SK-N-SH treated with all-trans-retinoic acid at 6 μM for 48 hours (cell line): ENCODE data around the gene BRSK1.

ENCODE experiments used
- ATAC-seq: fragments of 200-7000 bp; cut with Tn5 transposase; 3 replicates; pipeline ENCODE4 v1.9.1; 2020; ENCODE audit warnings: mild to moderate bottlenecking, moderate library complexity
- ARNTL ChIP-seq: fragments of 450-650 bp; formaldehyde crosslinking; IDR thresholded peaks from 2 replicates; pipeline ENCODE4 v1.5.0; 2020; ENCODE audit warnings: low read depth, mild to moderate bottlenecking, moderate library complexity, borderline replicate concordance
- CSDC2 ChIP-seq: fragments of 250-450 bp; sonication (Bioruptor Pico); IDR thresholded peaks from 2 replicates; pipeline ENCODE4 v1.5.0; 2020; ENCODE audit warnings: mild to moderate bottlenecking, moderate library complexity
- ESRRG ChIP-seq: fragments of 250-450 bp; sonication (Bioruptor Pico); IDR thresholded peaks from 2 replicates; pipeline ENCODE4 v1.6.1; 2021; ENCODE audit warnings: mild to moderate bottlenecking
- GLIS3 ChIP-seq: fragments of 250-450 bp; sonication (Bioruptor Pico); IDR thresholded peaks from 2 replicates; pipeline ENCODE4 v1.5.0; 2020; ENCODE audit warnings: mild to moderate bottlenecking, moderate library complexity
- OSR1 ChIP-seq: fragments of 250-450 bp; sonication (Bioruptor Pico); IDR thresholded peaks from 2 replicates; pipeline ENCODE4 v1.8.0; 2022; ENCODE audit warnings: moderate library complexity, mild to moderate bottlenecking, inconsistent platforms
- PPARA ChIP-seq: fragments of 250-450 bp; sonication (Bioruptor Pico); IDR thresholded peaks from 2 replicates; pipeline ENCODE4 v1.5.0; 2020; ENCODE audit warnings: mild to moderate bottlenecking, borderline replicate concordance
- RARB ChIP-seq: fragments of 250-450 bp; sonication (Bioruptor Pico); IDR thresholded peaks from 2 replicates; pipeline ENCODE4 v1.8.0; 2021; ENCODE audit warnings: mild to moderate bottlenecking, moderate library complexity
- TOX ChIP-seq: fragments of 250-450 bp; sonication (Bioruptor Pico); IDR thresholded peaks from 2 replicates; pipeline ENCODE4 v1.8.0; 2021; ENCODE audit warnings: mild to moderate bottlenecking, moderate library complexity, borderline replicate concordance
- ZC3H10 ChIP-seq: fragments of 250-450 bp; sonication (Bioruptor Pico); IDR thresholded peaks from 2 replicates; pipeline ENCODE4 v1.5.1; 2021; ENCODE audit warnings: mild to moderate bottlenecking, moderate library complexity
- ZFP3 ChIP-seq: fragments of 250-450 bp; sonication (Bioruptor Pico); IDR thresholded peaks from 2 replicates; pipeline ENCODE4 v1.5.0; 2020; ENCODE audit warnings: mild to moderate bottlenecking, moderate library complexity
- ZNF565 ChIP-seq: fragments of 450-650 bp; formaldehyde crosslinking; conservative IDR thresholded peaks from 2 replicates; pipeline ENCODE4 v1.5.0; 2020; ENCODE audit warnings: low read depth, mild to moderate bottlenecking, moderate library complexity
- ZNF70 ChIP-seq: fragments of 450-650 bp; formaldehyde crosslinking; IDR thresholded peaks from 2 replicates; pipeline ENCODE4 v1.5.0; 2020; ENCODE audit warnings: mild to moderate bottlenecking, moderate library complexity
- ZNF8 ChIP-seq: fragments of 450-650 bp; formaldehyde crosslinking; IDR thresholded peaks from 2 replicates; pipeline ENCODE4 v1.5.0; 2020; ENCODE audit warnings: mild to moderate bottlenecking, moderate library complexity
- TF ChIP-seq, protein P1 (sequence below): fragments of 250-450 bp; sonication (Bioruptor Pico); IDR thresholded peaks from 2 replicates; pipeline ENCODE4 v1.5.1; 2021; ENCODE audit warnings: mild to moderate bottlenecking, moderate library complexity
- TF ChIP-seq, protein P2 (sequence below): fragments of 250-450 bp; sonication (Bioruptor Pico); IDR thresholded peaks from 2 replicates; pipeline ENCODE4 v1.8.0; 2020; ENCODE audit warnings: mild to moderate bottlenecking, moderate library complexity, borderline replicate concordance
- TF ChIP-seq, protein P3 (sequence below): fragments of 250-450 bp; sonication (Bioruptor Pico); IDR thresholded peaks from 2 replicates; pipeline ENCODE4 v1.5.1; 2020; ENCODE audit warnings: low read depth, mild to moderate bottlenecking, moderate library complexity
- TF ChIP-seq, protein P4 (sequence below): fragments of 250-450 bp; sonication (Bioruptor Pico); IDR thresholded peaks from 2 replicates; pipeline ENCODE4 v1.8.0; 2021; ENCODE audit warnings: low read depth, mild to moderate bottlenecking, moderate library complexity, borderline replicate concordance
- TF ChIP-seq, protein P5 (sequence below): fragments of 250-450 bp; sonication (Bioruptor Pico); IDR thresholded peaks from 2 replicates; pipeline ENCODE4 v1.5.0; 2020; ENCODE audit warnings: mild to moderate bottlenecking, moderate library complexity

The BRSK1 gene

DNA sequence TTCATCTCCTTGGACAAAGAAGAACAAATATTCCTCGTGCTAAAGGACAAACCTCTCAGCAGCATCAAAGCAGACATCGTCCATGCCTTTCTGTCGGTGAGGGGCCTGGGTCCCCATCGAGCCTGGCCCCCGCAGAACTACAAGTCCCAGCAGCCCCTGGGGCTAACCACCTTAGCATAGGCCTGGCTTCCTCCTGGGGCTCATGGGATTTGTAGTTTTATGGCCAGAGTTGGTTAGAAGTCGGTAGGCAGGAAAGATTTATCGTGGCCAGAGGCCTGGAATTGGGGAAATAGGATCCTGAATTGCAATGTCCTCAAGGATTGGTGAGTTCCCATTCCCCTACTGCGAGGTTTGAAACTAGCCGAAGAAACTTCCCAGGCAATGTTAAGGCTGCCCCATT, 21.7 kb downstream of the BRSK1 start:
- TF ChIP-seq GLIS3 (CRISPR knock-in tag) (no peak), OSR1 (CRISPR knock-in tag) (no peak), ZNF8 (CRISPR knock-in tag) (no peak)
- TF ChIP-seq, all 23 proteins: peak for 0
- peak; percentile 63 for ATAC-seq

DNA sequence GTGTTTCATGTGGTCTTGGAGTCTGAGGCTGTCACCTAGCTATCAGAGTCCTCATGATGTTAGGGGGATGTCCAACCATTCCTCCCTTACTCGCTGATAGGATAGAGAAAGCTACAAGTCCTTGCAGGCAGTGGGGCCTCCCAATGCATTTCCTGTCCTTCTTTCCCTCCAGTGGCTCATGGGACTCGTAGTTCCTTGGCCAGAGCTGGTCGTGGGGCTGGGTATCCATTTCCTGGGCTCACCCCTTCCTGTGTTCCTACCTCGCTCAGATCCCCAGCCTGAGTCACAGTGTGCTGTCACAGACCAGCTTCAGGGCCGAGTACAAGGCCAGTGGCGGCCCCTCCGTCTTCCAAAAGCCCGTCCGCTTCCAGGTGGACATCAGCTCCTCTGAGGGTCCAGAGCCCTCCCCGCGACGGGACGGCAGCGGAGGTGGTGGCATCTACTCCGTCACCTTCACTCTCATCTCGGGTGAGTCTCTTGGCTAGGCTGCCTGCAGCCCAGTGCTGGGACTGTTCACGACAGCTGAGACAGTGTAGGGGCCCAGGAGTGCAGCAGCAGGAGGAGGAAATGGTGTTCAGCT, 22.3 kb downstream of the BRSK1 start:
- TF ChIP-seq ESRRG (CRISPR knock-in tag) (no peak), ZFP3 (no peak), ARNTL (no peak), ZNF565 (CRISPR knock-in tag) (no peak), CSDC2 (CRISPR knock-in tag) (no peak), OSR1 (CRISPR knock-in tag) (no peak), RARB (CRISPR knock-in tag) (no peak), PPARA (CRISPR knock-in tag) (no peak)
- TF ChIP-seq, protein P1, sequence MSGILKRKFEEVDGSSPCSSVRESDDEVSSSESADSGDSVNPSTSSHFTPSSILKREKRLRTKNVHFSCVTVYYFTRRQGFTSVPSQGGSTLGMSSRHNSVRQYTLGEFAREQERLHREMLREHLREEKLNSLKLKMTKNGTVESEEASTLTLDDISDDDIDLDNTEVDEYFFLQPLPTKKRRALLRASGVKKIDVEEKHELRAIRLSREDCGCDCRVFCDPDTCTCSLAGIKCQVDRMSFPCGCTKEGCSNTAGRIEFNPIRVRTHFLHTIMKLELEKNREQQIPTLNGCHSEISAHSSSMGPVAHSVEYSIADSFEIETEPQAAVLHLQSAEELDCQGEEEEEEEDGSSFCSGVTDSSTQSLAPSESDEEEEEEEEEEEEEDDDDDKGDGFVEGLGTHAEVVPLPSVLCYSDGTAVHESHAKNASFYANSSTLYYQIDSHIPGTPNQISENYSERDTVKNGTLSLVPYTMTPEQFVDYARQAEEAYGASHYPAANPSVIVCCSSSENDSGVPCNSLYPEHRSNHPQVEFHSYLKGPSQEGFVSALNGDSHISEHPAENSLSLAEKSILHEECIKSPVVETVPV, result no peak
- TF ChIP-seq, protein P2, sequence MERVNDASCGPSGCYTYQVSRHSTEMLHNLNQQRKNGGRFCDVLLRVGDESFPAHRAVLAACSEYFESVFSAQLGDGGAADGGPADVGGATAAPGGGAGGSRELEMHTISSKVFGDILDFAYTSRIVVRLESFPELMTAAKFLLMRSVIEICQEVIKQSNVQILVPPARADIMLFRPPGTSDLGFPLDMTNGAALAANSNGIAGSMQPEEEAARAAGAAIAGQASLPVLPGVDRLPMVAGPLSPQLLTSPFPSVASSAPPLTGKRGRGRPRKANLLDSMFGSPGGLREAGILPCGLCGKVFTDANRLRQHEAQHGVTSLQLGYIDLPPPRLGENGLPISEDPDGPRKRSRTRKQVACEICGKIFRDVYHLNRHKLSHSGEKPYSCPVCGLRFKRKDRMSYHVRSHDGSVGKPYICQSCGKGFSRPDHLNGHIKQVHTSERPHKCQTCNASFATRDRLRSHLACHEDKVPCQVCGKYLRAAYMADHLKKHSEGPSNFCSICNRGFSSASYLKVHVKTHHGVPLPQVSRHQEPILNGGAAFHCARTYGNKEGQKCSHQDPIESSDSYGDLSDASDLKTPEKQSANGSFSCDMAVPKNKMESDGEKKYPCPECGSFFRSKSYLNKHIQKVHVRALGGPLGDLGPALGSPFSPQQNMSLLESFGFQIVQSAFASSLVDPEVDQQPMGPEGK (CRISPR knock-in tag), result no peak
- TF ChIP-seq, protein P3, sequence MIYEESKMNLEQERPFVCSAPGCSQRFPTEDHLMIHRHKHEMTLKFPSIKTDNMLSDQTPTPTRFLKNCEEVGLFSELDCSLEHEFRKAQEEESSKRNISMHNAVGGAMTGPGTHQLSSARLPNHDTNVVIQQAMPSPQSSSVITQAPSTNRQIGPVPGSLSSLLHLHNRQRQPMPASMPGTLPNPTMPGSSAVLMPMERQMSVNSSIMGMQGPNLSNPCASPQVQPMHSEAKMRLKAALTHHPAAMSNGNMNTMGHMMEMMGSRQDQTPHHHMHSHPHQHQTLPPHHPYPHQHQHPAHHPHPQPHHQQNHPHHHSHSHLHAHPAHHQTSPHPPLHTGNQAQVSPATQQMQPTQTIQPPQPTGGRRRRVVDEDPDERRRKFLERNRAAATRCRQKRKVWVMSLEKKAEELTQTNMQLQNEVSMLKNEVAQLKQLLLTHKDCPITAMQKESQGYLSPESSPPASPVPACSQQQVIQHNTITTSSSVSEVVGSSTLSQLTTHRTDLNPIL (CRISPR knock-in tag), result no peak
- no peak for ATAC-seq

DNA sequence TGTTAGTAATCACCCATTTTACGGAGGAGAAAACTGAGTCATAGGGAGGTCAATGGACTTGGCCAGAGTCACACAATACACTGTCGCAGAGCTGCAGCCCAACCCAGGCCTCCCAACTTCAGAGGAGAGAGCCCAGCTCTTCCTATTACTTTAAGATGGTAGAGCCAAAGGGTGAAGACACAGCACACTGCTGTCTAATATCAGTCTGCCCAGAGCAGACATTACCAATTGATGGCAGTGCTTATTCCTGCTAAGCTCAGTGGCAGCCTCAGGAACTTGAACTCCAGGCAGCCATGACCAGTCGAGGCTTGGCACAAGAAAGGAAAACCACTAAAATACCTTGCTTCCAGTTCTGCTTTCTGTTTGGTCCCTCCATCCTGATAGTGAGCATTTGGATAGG, 22.9 kb downstream of the BRSK1 start:
- TF ChIP-seq, protein P4, sequence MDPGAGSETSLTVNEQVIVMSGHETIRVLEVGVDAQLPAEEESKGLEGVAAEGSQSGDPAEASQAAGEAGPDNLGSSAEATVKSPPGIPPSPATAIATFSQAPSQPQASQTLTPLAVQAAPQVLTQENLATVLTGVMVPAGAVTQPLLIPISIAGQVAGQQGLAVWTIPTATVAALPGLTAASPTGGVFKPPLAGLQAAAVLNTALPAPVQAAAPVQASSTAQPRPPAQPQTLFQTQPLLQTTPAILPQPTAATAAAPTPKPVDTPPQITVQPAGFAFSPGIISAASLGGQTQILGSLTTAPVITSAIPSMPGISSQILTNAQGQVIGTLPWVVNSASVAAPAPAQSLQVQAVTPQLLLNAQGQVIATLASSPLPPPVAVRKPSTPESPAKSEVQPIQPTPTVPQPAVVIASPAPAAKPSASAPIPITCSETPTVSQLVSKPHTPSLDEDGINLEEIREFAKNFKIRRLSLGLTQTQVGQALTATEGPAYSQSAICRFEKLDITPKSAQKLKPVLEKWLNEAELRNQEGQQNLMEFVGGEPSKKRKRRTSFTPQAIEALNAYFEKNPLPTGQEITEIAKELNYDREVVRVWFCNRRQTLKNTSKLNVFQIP (CRISPR knock-in tag), result no peak
- no peak for TF ChIP-seq ZC3H10 (CRISPR knock-in tag)
- TF ChIP-seq ZNF70 (CRISPR knock-in tag), result no peak
- no peak for TF ChIP-seq CSDC2 (CRISPR knock-in tag)
- no peak for TF ChIP-seq ZNF8 (CRISPR knock-in tag)
- no peak for TF ChIP-seq RARB (CRISPR knock-in tag)
- TF ChIP-seq TOX (CRISPR knock-in tag), result no peak
- TF ChIP-seq ARNTL, result no peak
- no peak for TF ChIP-seq ESRRG (CRISPR knock-in tag)
- TF ChIP-seq, protein P2 (CRISPR knock-in tag), result no peak
- TF ChIP-seq, protein P5, sequence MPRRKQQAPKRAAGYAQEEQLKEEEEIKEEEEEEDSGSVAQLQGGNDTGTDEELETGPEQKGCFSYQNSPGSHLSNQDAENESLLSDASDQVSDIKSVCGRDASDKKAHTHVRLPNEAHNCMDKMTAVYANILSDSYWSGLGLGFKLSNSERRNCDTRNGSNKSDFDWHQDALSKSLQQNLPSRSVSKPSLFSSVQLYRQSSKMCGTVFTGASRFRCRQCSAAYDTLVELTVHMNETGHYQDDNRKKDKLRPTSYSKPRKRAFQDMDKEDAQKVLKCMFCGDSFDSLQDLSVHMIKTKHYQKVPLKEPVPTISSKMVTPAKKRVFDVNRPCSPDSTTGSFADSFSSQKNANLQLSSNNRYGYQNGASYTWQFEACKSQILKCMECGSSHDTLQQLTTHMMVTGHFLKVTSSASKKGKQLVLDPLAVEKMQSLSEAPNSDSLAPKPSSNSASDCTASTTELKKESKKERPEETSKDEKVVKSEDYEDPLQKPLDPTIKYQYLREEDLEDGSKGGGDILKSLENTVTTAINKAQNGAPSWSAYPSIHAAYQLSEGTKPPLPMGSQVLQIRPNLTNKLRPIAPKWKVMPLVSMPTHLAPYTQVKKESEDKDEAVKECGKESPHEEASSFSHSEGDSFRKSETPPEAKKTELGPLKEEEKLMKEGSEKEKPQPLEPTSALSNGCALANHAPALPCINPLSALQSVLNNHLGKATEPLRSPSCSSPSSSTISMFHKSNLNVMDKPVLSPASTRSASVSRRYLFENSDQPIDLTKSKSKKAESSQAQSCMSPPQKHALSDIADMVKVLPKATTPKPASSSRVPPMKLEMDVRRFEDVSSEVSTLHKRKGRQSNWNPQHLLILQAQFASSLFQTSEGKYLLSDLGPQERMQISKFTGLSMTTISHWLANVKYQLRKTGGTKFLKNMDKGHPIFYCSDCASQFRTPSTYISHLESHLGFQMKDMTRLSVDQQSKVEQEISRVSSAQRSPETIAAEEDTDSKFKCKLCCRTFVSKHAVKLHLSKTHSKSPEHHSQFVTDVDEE (CRISPR knock-in tag), result no peak
- no peak for ATAC-seq
